Psoas muscle (tissue), 8 donors: ENCODE results near the gene MRGPRG. TPM values are rescaled to one million over a fixed set of nuclear protein-coding genes. Genes with fewer than 3 reads are reported as not detected.

Experiments
- ATAC-seq, 4 donors: fragments of 200-7000 bp; cut with Tn5 transposase; one replicate each; pipeline ENCODE4 v1.9.1; 2020; ENCODE audit warnings: moderate library complexity in 3 of 4, mild to moderate bottlenecking in 2 of 4
- DNase-seq, 2 donors: peaks; one replicate each; pipeline ENCODE4 v3.0.0-alpha.2; 2020
- H3K27ac ChIP-seq: fragments of 200-600 bp; one replicate; pipeline ENCODE4 v1.8.0; 2022
- H3K27me3 ChIP-seq, 3 donors: fragments of 200-600 bp in 1 of 3; one replicate each; pipeline versions ENCODE4 v1.6.1 to v1.8.0; 2013 to 2022; ENCODE audit warnings: low read length in 2 of 3, mild to moderate bottlenecking in 2 of 3, moderate library complexity in 1 of 3; ENCODE audit not compliant: insufficient read depth in 3 of 3
- H3K36me3 ChIP-seq, 2 donors: fragments of 200-600 bp in 1 of 2; one replicate each; pipeline versions ENCODE4 v1.6.1 to v1.8.0; 2013 to 2022; ENCODE audit warnings: low read depth in 1 of 2, mild to moderate bottlenecking in 1 of 2, moderate library complexity in 1 of 2; ENCODE audit not compliant: insufficient read depth in 1 of 2
- H3K4me1 ChIP-seq: fragments of 200-600 bp; one replicate; pipeline ENCODE4 v1.8.0; 2022
- H3K4me3 ChIP-seq: fragments of 200-600 bp; one replicate; pipeline ENCODE4 v1.8.0; 2022; ENCODE audit warnings: mild to moderate bottlenecking
- H3K9me3 ChIP-seq: fragments of 200-600 bp; one replicate; pipeline ENCODE4 v1.8.0; 2022
- WGBS, 3 donors: extraction: QIAGEN DNeasy Blood & Tissue Kit; methylation state at CpG; one replicate each; pipeline versions ENCODE4 v1.1.6 to v1.1.7; 2013; 5-methylcytosine and 5-hydroxymethylcytosine counted together
- intact Hi-C, 2 donors: fragments of 100-400 bp; cut with DNase I; formaldehyde crosslinking; loops; one replicate each; pipeline versions ENCODE4 v1.11.0 to v1.14.2; 2022
- polyA plus RNA-seq, 3 donors: library from polyadenylated mRNA; stranded (reverse); fragments of 200-250 nt; gene quantifications; one replicate each; pipeline ENCODE4 v1.2.3, GENCODE V29; 2013
- total RNA-seq, 4 donors: library from RNA; stranded (reverse); fragmentation: NEBNext Ultra II Directional in 2 of 4; extraction: Animal tissue kit (Norgen Biotek cat#: 25700) in 2 of 4; gene quantifications; one replicate each; pipeline versions ENCODE4 v1.2.1 to v1.2.4, GENCODE V29; 2021 to 2023
- TF ChIP-seq, protein P1 (sequence below): fragments of 200-600 bp; IDR thresholded peaks from one replicate; pipeline ENCODE4 v1.8.0; 2022; ENCODE audit warnings: antibody characterized with exemption
- donor health status: healthy with polysubstance abuse.
- donor health status: DM: no; HTN: no; CAD: no; lungs with moderate emphysema.
- donor health status: Bipolar disorder and iron deficiency.
- donor health status: healthy.
- donor health status: DM: yes; HTN: yes; CAD: no.
- donor health status: DM: no; HTN: no; CAD: no.
- donor health status: DM: no; HTN: no; CAD: no.
- donor health status: DM: yes; HTN: yes; CAD: no.

Gene MRGPRG
- total and polyA plus RNA-seq, 7 donors, result not detected

- intact Hi-C loops, result no loop called here
- ATAC-seq, result no peak
These were observed 24.4 kb downstream of the MRGPRG start for GRCh38 chr11:3194016-3194816.

DNA sequence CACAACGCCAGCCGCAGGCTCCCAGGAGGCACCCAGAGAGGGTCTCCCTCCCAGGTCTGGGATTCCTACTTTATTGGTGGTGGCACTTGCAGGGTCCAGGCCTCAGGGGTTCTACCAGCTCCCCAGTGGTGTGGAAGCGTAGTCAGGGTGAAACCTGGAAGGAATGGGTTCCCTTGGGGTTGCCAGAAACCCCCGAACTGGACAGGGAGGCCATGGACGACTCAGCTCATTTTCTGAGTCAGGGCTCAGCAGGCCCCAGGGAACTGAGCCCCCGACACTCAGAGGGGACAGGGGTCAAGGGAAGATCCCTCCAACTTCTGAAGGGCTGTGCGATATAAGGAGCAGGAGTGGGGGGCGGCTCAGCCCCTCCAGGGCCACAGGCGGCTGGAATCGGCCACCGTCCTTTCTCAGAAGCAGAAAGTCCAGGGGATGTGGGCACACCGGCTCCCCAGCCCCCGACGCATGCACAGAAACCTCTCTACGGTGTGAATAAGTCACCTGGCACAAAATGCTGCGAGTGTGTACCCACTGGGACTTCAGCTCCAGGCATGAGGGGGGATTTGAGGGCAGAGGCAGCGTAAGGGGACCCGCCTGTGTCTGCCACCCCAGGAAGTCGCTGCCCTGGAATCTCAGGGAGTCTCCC lies 25.1 kb downstream of the MRGPRG start:
- peak in 1 of 2 donors; percentile 31 for DNase-seq
- ATAC-seq, result no peak
- H3K9me3 ChIP-seq, result no peaks in the 10 kb centered on the region
- H3K27ac ChIP-seq, result no peak overlapping the region
- intact Hi-C loops, result no loop called here
- 84 to 90% (median 88%) methylated on average over 19 of the region's 19 CpGs for WGBS, 3 donors
- H3K36me3 ChIP-seq, result no peaks in the 10 kb centered on the region
- TF ChIP-seq, protein P1, sequence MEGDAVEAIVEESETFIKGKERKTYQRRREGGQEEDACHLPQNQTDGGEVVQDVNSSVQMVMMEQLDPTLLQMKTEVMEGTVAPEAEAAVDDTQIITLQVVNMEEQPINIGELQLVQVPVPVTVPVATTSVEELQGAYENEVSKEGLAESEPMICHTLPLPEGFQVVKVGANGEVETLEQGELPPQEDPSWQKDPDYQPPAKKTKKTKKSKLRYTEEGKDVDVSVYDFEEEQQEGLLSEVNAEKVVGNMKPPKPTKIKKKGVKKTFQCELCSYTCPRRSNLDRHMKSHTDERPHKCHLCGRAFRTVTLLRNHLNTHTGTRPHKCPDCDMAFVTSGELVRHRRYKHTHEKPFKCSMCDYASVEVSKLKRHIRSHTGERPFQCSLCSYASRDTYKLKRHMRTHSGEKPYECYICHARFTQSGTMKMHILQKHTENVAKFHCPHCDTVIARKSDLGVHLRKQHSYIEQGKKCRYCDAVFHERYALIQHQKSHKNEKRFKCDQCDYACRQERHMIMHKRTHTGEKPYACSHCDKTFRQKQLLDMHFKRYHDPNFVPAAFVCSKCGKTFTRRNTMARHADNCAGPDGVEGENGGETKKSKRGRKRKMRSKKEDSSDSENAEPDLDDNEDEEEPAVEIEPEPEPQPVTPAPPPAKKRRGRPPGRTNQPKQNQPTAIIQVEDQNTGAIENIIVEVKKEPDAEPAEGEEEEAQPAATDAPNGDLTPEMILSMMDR, result no peak
- no peak overlapping the region for H3K4me3 ChIP-seq
- no peaks in the 10 kb centered on the region for H3K4me1 ChIP-seq
- H3K27me3 ChIP-seq, result no peaks in the 10 kb centered on the region

More at GRCh38 chr11:3194016-3194816, 24.4 kb downstream of the MRGPRG start:
- Histone ChIP-seq H3K4me1 (no peaks in the 10 kb centered on the region), H3K9me3 (no peaks in the 10 kb centered on the region), H3K4me3 (no peak overlapping the region), H3K27me3 (peaks cover 0 to 1% (median 0%) of the 10 kb centered on the region in 3 donors), H3K27ac (no peak overlapping the region), H3K36me3 (no peaks in the 10 kb centered on the region)
- TF ChIP-seq, protein P1, result no peak
- no peak for DNase-seq
- 71 to 82% (median 77%) methylated on average over 12 of the region's 12 CpGs for WGBS, 3 donors

- no peaks in the 10 kb centered on the region for H3K9me3 ChIP-seq
- 86 to 88% (median 87%) methylated on average over 12 to 14 of the region's 14 CpGs for WGBS, 3 donors
- no peak overlapping the region for H3K27ac ChIP-seq
- DNase-seq (peak in 1 of 2 donors; percentile 53), ATAC-seq (no peak)
- no peak overlapping the region for H3K4me3 ChIP-seq
- H3K36me3 ChIP-seq, result no peaks in the 10 kb centered on the region
- no peaks in the 10 kb centered on the region for H3K4me1 ChIP-seq
- intact Hi-C loops, result no loop called here
- TF ChIP-seq, protein P1, result no peak
- no peaks in the 10 kb centered on the region for H3K27me3 ChIP-seq
These were observed 25.9 kb downstream of the MRGPRG start for GRCh38 chr11:3192511-3193372.

- Histone ChIP-seq H3K9me3 (no peaks in the 10 kb centered on the region), H3K27ac (no peak overlapping the region), H3K36me3 (no peaks in the 10 kb centered on the region), H3K4me1 (no peaks in the 10 kb centered on the region), H3K4me3 (no peak overlapping the region), H3K27me3 (no peaks in the 10 kb centered on the region)
- intact Hi-C loops, result no loop called here
- TF ChIP-seq, protein P1, result no peak
- peak in 1 of 2 donors; percentile 29 for DNase-seq
- ATAC-seq, result no peak
- 90 to 95% (median 90%) methylated on average over 19 of the region's 19 CpGs for WGBS, 3 donors
These were observed 26.9 kb downstream of the MRGPRG start for GRCh38 chr11:3191586-3192324.
